Left colon (tissue), 2 donors: Measurements from ENCODE around the gene UACA. TPM values are rescaled to one million over a fixed set of nuclear protein-coding genes. Genes with fewer than 3 reads are reported as not detected.
A peak's percentile ranks its signal among the peaks of the same experiment; 100 is the strongest.
"Not testable (repeated sequence)": the region's sequence is repeated elsewhere in the genome, so short reads cannot be mapped to it uniquely, and the experiment has no call there.

Experiments
- ATAC-seq: fragments of 200-7000 bp; cut with Tn5 transposase; one replicate; pipeline ENCODE4 v1.9.1; 2020; ENCODE audit warnings: mild to moderate bottlenecking, moderate library complexity
- DNase-seq, 2 donors: peaks; one replicate each; pipeline ENCODE4 v3.0.0-alpha.2; 2020
- intact Hi-C, 2 donors: fragments of 100-400 bp; cut with DNase I in 1 of 2; cut with micrococcal nuclease in 1 of 2; formaldehyde crosslinking; loops; one replicate each; pipeline versions ENCODE4 v1.11.2 to v1.14.0; 2022; cut with DNase I, micrococcal nuclease
- total RNA-seq, 2 donors: library from RNA; stranded (reverse); fragmentation: NEBNext Ultra II Directional; extraction: Animal tissue kit (Norgen Biotek cat#: 25700); gene quantifications; one replicate each; pipeline ENCODE4 v1.2.1, GENCODE V29; 2021
- donor health status: DM: no; HTN: no; CAD: no.
- donor health status: DM: yes; HTN: yes; CAD: no.

Gene UACA
- total RNA-seq, 2 donors from 2014 or later: 61.1 to 77.1 TPM

DNA sequence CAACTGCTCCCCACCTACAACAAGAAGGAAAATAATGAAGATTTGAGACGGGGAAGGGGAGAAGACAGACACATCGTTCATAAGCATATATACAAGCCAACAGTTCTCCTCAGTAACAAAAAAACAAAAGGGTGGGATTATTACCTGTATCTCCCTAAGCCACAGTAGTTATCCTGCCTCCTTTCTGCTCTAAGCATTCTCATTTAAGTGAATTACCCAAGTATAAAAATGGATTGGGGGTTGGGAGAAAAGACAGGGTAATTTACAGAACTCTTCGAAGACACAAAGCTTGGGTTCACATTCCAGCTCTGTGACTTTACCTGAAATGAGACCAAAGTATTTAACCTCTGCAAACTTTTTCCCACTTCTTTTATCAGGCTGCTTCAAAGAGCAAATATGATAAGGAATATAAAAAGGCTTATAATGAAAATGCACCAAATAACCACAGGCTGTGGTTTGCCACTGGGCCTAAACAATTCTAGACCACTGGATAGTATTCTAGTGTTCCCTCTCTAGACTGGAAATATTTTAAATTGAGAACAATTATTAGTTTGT is 64.4 kb downstream of the UACA start:
- no peak for DNase-seq
- intact Hi-C loops: no loop called here
- ATAC-seq: no peak

DNA sequence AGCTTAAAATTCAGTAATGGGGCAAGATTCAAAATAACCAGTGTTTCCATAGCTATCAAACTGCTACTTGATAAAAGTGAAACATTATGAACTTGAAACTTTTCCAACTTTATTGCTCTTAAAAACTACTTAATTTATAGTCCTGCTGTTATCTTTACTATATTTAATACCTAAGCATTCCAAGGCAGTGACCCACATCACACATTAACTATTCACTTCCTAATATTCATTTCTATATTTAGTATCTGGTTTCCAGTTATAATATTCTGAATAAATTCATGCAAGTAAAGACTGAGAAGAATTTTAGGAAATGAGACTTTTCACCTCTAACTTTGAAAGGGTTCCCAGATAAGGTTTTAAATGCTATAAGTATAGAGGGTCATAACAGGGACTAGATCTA is 64.9 kb downstream of the UACA start:
- DNase-seq (no peak), ATAC-seq (no peak)
- intact Hi-C loops: no loop called here

DNA sequence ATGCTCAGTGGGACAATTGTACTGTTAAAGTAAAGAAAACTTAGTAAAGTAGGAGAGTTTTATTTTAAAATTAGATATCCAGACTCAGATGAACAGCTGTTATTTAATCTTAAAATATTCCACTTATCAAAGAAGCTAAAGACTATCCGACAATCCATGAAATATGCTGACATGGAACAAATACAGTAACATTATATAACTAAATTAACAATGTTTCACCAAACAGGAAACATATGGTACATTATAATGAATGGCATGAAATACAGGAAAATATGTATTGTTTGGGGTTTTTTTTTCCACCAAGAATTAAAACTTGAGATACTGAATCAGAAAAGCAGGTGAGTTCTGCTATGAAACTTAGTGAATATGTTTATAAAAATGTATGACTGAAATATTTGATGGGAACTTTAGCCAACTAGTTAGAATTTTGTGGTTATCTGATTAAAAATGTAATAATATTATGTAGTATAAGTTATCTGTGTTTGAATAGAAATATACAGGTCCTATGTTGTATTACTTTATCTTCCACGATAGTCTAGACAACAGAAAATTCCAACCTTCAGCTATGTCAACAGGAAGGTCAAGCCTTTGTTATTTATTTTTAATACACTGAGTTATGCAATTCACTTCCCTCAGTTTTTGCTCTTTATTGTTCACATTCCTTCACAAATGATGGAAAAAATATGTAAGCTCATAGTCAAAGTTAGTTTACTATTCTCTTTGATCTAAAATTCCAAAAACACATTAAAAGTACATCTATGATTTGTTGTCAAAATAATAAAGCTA is 72.7 kb downstream of the UACA start:
- no peak for ATAC-seq
- intact Hi-C loops: no loop called here

DNA sequence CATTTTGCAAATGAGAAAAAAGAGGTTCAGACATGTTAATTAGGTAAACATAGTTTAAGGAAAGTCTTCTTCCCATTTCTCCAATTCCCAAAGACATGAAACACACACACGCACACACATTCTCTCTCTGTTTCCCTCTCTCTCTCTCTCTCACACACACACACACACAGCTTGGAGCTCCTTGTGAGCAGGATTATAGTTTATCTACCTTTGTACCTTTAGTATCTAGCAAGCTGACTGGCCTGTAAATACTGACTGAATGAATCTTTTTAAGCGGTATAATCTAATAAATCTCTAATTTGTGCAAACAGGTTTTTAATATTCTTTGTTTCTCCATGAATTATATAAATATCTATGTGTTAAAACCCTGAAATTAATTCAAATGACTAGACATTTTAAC is 73.3 kb downstream of the UACA start:
- ATAC-seq (no peak), DNase-seq (no peak)
- intact Hi-C loops: no loop called here

More for the DNA sequence above, 72.7 kb downstream of the UACA start:
- DNase-seq: no peak

DNA sequence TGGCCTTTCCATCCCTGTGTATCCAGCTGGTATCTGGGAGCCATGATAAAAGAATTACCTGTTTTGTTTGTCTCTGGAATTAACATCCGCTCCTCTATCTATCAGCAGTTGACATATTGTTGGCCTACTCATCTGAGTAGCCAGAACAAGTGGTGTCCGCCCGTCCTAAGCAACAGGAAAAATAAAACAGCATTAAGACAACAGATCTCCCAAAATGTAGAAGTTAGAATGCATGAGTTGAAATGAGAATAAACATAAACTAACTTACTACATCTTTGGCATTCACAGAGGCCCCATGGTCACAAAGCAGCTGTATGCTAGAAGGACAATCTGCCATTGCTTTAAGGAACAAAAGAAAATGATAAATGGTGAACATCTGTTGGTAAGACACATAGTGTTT is 75.9 kb downstream of the UACA start:
- intact Hi-C loops: no loop called here

DNA sequence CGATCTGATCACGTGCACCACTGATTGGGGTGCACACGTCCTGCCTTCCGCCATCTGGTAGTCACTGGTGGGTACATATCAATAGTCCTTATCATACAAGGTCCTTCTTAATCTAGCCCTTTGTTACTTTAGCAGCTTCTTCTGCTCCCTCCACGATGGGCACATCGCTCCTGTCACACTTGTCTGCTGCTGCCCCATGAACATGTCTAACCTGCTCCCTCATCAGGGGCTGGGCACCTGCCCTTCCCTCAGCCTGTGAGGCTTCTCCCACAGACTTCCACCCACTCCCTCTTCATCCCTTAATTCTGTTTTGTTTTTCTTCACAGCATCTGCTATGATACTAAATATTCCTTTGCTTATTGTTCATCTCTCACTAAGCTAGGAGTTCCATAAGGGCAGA is 82.5 kb downstream of the UACA start:
- DNase-seq (no peak), ATAC-seq (no peak)
- intact Hi-C loops: no loop called here

More for the DNA sequence above, 75.9 kb downstream of the UACA start:
- no peak for ATAC-seq
- no peak for DNase-seq

DNA sequence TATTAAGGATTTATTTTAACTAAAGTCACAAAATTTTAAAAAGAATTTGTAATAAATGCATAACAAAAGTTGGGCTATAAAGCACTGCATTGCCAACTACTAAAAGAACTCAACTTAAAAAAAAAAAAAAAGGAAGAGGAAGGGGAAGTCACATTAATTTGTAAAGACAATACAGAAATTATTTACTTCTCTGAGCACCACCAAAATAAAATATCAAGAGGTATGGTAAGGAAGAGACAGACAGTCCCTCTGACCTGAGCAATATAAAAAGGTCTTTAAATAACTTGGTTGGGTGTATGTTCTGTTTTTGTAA is 83.5 kb downstream of the UACA start:
- DNase-seq: no peak
- intact Hi-C loops: loop anchor here in 1 of 2 donors (5.0 to 10.0 kb wide), 2 partner anchors 45 to 132 kb away; no protein-coding TSS in a partner anchor
- no peak for ATAC-seq

DNA sequence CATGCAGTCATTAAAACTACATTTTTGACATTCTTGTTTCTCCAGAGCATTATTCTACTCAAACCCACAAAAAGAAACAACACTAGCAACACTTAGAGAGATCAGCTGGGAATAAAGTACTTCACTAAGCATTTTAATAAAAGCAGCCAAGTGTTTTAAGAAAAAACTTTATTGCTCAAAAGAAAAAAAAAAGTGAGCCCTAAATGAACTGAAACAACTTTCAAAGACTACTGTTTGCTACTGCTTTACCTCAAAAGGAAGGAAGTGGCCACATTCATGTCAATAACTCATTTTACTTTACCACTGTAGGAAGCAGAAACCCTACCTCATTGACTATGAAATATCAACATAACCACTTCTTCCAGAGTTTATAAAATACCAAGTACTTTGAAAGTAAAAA is 91.3 kb downstream of the UACA start:
- DNase-seq: no peak
- ATAC-seq: peak; percentile 29
- intact Hi-C loops: loop anchor here in 1 of 2 donors (10.0 kb wide), 1 partner anchor 53 kb away; no protein-coding TSS in a partner anchor

DNA sequence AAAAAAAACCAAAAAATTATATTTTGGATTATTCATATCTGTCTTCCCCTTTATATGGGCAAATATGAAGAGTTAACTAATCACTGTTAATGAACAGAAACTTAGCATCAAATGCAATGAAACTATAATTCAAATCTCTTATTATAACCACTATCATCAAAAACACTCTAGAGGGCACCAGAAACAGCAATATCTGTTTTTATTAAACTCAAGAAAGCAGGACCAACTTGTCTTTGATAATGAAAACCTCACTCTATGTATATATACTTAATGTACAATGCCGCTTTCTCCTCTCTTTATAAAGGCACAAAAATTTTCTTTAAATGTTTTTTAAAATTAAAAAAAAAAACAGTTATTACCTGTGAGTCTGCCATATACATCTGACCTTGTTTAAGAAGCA is 92.7 kb downstream of the UACA start:
- no peak for ATAC-seq
- intact Hi-C loops: loop anchor here in 1 of 2 donors (10.0 kb wide), 1 partner anchor 54 kb away; no protein-coding TSS in a partner anchor

DNA sequence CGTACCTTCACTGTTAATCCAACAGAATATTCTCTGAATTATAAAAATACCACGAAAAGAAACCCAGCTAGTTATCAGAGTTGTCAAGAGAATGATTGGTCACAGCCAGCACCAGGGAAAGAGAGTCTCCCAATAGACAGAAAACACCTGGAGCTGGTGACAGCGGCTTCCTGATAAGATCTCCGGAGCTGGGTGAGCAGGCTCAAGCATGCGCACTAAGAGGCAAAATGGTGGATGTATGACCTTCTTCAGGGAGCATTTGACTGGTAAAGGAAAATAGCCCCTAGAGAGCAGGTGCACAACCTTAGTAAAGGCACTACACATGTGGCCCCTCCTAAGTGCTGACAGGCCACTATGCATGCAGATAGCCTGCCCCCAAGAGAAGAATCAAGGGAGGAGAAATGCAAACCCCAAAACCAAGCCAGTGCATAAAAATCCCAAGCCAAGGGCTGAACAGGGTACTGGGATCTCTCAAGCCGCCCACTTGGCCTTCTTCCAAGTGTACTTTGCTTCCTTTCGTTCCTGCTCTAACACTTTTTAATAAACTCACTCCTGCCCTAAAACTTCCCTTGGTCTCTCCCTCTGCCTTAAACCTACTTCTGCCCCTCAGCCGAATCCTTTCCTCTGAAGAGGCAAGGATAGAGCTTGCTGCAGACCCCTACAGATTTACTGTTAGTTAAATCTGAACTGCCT is 93.2 kb downstream of the UACA start:
- intact Hi-C loops: loop anchor here in 1 of 2 donors (10.0 kb wide), 1 partner anchor 55 kb away; no protein-coding TSS in a partner anchor
- DNase-seq (peak; percentile 31 to 64), ATAC-seq (peak; percentile 73)

More for the DNA sequence above, 92.7 kb downstream of the UACA start:
- DNase-seq: no peak

DNA sequence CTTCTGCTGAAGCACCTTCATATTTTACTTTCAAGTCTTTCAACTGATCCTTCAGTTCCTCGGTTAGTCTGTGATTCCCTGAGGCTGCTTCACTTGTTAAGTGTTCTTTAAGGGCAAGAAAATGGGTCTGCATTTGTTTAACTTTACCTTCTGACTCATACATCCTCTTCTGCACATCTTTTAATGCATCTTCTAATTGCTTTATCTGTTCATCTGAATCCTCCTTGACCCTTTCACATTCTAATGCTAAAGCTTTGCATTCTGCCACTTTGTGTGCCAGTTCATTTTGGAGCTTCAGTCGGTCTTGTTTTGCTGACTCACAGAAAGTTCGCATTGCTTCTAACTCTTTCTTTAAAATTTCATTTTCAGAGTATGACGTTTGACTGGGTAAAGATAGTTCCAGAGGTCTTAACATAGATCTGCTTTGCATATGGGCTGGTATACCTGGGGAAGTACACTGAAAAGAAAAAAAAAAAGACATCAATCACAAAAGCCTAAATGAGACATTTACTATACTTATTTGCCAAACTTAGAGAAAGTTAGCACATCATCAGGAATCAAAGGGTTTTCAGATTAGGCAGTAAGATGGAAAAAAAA is 94.3 kb downstream of the UACA start:
- ATAC-seq: no peak
- intact Hi-C loops: no loop called here
- no peak for DNase-seq

DNA sequence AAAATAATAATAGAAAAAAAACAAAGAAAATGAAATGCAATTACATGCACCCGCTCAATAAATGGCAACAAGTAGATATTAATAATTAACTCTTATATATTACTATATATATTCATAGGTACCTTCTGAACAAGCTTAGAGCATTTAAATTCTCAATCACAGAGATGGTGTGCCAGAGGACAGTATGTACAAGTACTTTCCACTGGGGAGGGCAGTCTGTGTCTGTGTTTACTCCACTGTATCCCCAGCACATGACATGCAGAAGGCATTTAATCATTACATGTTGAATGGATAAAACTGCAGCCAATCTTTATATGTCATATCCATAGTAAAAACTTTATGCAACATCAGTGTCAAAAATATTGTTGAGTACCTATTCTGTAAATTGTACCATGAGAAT is 97.8 kb downstream of the UACA start:
- intact Hi-C loops: no loop called here
- ATAC-seq: peak; percentile 7
- DNase-seq: no peak

DNA sequence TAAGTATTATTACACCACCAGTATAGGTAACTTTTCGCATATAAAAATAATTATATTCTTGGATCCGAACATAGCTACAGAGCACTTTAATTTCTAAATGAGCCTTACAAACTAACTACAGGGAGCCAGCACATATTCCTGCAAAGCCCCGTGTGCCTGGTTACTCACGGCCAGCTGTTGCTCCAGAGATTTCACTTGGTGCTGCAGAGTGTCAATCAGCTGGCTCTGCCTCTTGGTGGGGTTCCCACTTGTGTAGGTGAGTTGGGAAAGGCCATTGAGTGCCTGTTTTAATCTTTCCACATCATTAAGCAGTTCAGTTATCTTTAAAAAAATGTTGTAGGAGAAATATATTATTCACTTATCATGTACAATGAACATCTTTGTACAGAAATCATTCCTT is 98.9 kb downstream of the UACA start:
- intact Hi-C loops: no loop called here
- ATAC-seq: no peak
- no peak for DNase-seq

DNA sequence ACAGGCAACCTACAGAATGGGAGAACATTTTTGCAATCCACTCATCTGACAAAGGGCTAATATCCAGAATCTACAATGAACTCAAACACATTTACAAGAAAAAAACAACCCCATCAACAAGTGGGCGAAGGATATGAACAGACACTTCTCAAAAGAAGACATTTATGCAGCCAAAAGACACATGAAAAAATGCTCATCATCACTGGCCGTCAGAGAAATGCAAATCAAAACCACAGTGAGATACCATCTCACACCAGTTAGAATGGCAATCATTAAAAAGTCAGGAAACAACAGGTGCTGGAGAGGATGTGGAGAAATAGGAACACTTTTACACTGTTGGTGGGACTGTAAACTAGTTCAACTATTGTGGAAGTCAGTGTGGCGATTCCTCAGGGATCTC is 100.3 kb downstream of the UACA start:
- ATAC-seq, intact Hi-C loops, DNase-seq: not testable (repeated sequence)

DNA sequence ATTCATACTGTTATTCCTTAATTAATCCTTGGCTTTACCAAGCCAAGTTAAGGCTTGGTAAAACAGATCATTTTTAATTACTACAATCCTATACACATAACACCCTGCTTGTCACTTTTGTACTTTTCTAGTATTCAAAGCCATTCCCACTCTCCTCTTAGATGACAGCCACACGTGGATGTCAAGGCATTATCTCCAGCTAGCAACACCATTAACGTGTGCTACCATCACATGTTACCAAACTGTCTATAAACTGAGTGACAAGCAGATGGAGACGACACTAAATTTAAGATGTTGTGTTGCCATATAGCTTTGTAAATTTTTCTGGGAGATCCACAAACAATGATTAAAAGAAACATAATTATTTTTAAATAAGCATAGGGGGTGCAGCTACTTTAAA is 103.7 kb downstream of the UACA start:
- DNase-seq: no peak
- no peak for ATAC-seq
- intact Hi-C loops: no loop called here

DNA sequence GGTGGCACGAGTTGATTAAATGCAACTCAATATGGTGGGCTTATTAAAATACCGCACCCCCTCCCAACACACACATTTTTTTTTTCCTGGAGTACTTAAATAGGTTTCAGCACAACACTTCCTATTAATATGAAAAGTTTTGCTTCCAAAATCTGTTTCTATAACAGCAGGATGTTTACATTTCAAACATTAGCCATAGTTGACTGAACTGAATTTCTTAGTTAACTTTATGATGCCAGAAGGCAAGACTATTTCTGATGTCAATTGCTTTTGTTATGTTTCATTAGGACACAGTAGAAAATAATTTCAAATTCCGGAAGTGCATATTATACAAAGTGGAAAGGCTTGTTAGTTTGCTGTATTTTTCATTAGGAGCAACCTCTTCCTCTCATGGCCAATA is 104.7 kb downstream of the UACA start:
- intact Hi-C loops: no loop called here
- DNase-seq (no peak), ATAC-seq (no peak)

DNA sequence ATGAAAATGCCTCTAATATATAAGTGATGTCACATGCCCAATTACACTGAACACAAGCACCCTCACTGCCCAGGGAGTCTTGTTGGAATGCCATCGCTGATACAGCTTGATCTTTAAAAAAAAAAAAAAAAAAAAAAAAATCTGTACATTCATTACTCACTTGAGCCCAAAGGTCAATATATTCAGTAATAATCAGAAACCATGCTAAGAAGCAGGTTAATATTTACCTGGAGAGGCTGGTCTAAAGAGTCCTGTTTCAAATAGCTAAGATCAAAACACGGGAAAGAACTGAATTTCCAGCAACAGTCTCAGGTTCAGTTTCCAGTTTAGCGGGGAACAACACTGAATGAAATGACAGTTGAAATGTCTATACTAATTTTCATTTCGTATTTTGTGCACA is 109.9 kb downstream of the UACA start:
- no peak for DNase-seq
- ATAC-seq: no peak
- intact Hi-C loops: no loop called here

DNA sequence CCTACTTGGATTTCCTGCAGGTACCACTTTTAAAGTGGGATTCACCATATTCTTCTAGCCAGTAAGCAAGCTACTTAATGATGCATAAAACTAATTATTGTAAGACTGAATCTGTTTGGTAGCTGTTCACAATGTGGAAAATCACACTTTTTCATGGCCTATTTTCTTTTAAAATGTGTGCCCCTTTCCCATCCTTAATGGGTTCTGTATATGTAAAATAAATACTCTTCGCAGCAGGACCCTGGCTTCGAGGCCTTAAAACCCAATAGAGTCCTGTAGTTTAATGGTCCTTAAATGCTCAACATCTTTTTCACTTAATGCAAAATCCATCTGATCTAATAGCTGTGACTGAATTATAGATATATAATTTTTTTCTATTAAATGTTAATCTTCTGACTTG is 111.0 kb downstream of the UACA start:
- no peak for ATAC-seq
- intact Hi-C loops: no loop called here
- DNase-seq: no peak

DNA sequence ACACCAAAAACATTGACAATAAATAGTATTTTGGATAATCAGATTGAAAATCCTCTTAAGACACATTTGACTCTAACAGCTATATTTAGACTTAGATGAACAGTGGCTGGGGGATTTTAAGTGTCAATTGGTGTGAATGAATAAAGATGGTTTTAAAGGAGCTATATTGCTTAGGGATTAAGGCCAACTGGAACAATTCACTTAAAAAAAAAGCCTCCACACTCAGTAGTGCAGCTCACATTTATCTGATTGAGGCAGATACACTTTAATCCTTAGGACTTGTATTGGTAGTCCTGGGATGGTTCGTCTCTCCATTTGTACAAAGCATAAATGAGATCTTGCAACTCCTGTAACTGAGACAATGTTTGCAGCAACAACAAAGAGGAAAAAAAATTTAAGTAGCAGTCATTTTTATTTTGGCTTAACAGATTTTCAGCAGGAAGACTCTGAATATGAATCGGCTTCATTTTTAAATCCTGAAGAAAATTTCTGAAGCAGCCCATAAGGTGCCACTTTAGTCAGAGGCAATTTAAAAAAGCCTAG is 112.0 kb downstream of the UACA start:
- ATAC-seq (no peak), DNase-seq (no peak)
- intact Hi-C loops: no loop called here
